HAP-1 (cell line): ENCODE data around the gene COL21A1.
A peak's percentile ranks its signal among the peaks of the same experiment; 100 is the strongest.

Source experiments
- DNase-seq, 2 experiments: peaks; one replicate each; pipeline ENCODE4 v3.0.0-alpha.2; 2016 to 2020; ENCODE audit warnings: low spot score in 2 of 2
- H3K27me3 ChIP-seq: fragments of 250-450 bp; sonication (Bioruptor Pico); 2 replicates; pipeline ENCODE4 v1.5.1; 2020; ENCODE audit warnings: low read depth, mild to moderate bottlenecking, moderate library complexity
- H3K36me3 ChIP-seq: fragments of 250-450 bp; sonication (Bioruptor Pico); replicated peaks from 2 replicates; pipeline ENCODE4 v1.5.1; 2020; ENCODE audit warnings: mild to moderate bottlenecking
- H3K4me1 ChIP-seq: fragments of 250-450 bp; sonication (Bioruptor Pico); 2 replicates; pipeline ENCODE4 v1.5.1; 2020; ENCODE audit warnings: mild to moderate bottlenecking
- H3K4me3 ChIP-seq: fragments of 250-450 bp; sonication (Bioruptor Pico); 2 replicates; pipeline ENCODE4 v1.5.1; 2020; ENCODE audit warnings: mild to moderate bottlenecking, moderate library complexity
- H3K9me3 ChIP-seq: fragments of 250-450 bp; sonication (Bioruptor Pico); 2 replicates; pipeline ENCODE4 v1.5.1; 2020; ENCODE audit warnings: mild to moderate bottlenecking, moderate library complexity
- in situ Hi-C: fragments of 300-500 bp; cut with MboI; formaldehyde crosslinking; loops from 3 replicates; pipeline ENCODE4 v1.14.3; 2020; ENCODE audit warnings: low sequenced_read_pairs, inconsistent platforms, mixed read lengths

COL21A1 gene

GRCh38 chr6:56241124-56241802, 6.1 kb downstream of the COL21A1 start:
- in situ Hi-C loops = no loop called here
- DNase-seq = no peak
- no peaks in the 10 kb centered on the region for H3K36me3 ChIP-seq
- H3K4me1 ChIP-seq = no peaks in the 10 kb centered on the region
- no peaks in the 10 kb centered on the region for H3K9me3 ChIP-seq
- H3K27me3 ChIP-seq = no peaks in the 10 kb centered on the region
- no peak overlapping the region for H3K4me3 ChIP-seq

GRCh38 chr6:56238352-56238751, 9.0 kb downstream of the COL21A1 start:
- H3K27me3 ChIP-seq = no peaks in the 10 kb centered on the region
- H3K9me3 ChIP-seq = no peaks in the 10 kb centered on the region
- no peaks in the 10 kb centered on the region for H3K4me1 ChIP-seq
- in situ Hi-C loops = no loop called here
- H3K36me3 ChIP-seq = no peaks in the 10 kb centered on the region
- DNase-seq = no peak
- H3K4me3 ChIP-seq = no peak overlapping the region

- no peaks in the 10 kb centered on the region for H3K9me3 ChIP-seq
- H3K4me1 ChIP-seq = no peaks in the 10 kb centered on the region
- H3K4me3 ChIP-seq = no peak overlapping the region
- no peaks in the 10 kb centered on the region for H3K36me3 ChIP-seq
- H3K27me3 ChIP-seq = peaks cover 3% of the 10 kb centered on the region; the same call in 1 of the 2 replicates
- in situ Hi-C loops = no loop called here
- no peak for DNase-seq
Measured at GRCh38 chr6:56235245-56235644, 12.1 kb downstream of the COL21A1 start.

- H3K4me3 ChIP-seq = no peak overlapping the region
- no peaks in the 10 kb centered on the region for H3K4me1 ChIP-seq
Measured at GRCh38 chr6:56232436-56232835, 14.9 kb downstream of the COL21A1 start.

GRCh38 chr6:56231827-56232226, 15.6 kb downstream of the COL21A1 start:
- Histone ChIP-seq H3K27me3 (peaks cover 3% of the 10 kb centered on the region; the same call in 1 of the 2 replicates), H3K36me3 (no peaks in the 10 kb centered on the region), H3K4me3 (no peak overlapping the region), H3K4me1 (no peaks in the 10 kb centered on the region), H3K9me3 (no peaks in the 10 kb centered on the region)
- in situ Hi-C loops = no loop called here
- DNase-seq = no peak

More at GRCh38 chr6:56232436-56232835, 14.9 kb downstream of the COL21A1 start:
- in situ Hi-C loops = no loop called here
- H3K36me3 ChIP-seq = no peaks in the 10 kb centered on the region
- no peaks in the 10 kb centered on the region for H3K9me3 ChIP-seq
- H3K27me3 ChIP-seq = peaks cover 3% of the 10 kb centered on the region; the same call in 1 of the 2 replicates
- no peak for DNase-seq

- no peak overlapping the region for H3K4me3 ChIP-seq
- no peaks in the 10 kb centered on the region for H3K4me1 ChIP-seq
- H3K36me3 ChIP-seq = no peaks in the 10 kb centered on the region
- H3K9me3 ChIP-seq = no peaks in the 10 kb centered on the region
- DNase-seq = no peak
- H3K27me3 ChIP-seq = peaks cover 3% of the 10 kb centered on the region; the same call in 1 of the 2 replicates
- in situ Hi-C loops = no loop called here
Measured at GRCh38 chr6:56230976-56231566, 16.3 kb downstream of the COL21A1 start.

- Histone ChIP-seq H3K4me1 (peaks cover 2% of the 10 kb centered on the region; the same call in 1 of the 2 replicates), H3K36me3 (no peaks in the 10 kb centered on the region), H3K4me3 (no peak overlapping the region), H3K27me3 (peaks cover 3% of the 10 kb centered on the region; the same call in 1 of the 2 replicates), H3K9me3 (no peaks in the 10 kb centered on the region)
- in situ Hi-C loops = no loop called here
- DNase-seq = no peak
Measured at GRCh38 chr6:56227071-56227879, 20.1 kb downstream of the COL21A1 start.

GRCh38 chr6:56223995-56224394, 23.4 kb downstream of the COL21A1 start:
- peaks cover 11% of the 10 kb centered on the region for H3K4me1 ChIP-seq
- H3K9me3 ChIP-seq = no peaks in the 10 kb centered on the region
- no peaks in the 10 kb centered on the region for H3K27me3 ChIP-seq
- no peak overlapping the region for H3K4me3 ChIP-seq
- in situ Hi-C loops = no loop called here
- H3K36me3 ChIP-seq = no peaks in the 10 kb centered on the region
- no peak for DNase-seq

GRCh38 chr6:56222499-56222898, 24.9 kb downstream of the COL21A1 start:
- Histone ChIP-seq H3K27me3 (no peaks in the 10 kb centered on the region), H3K36me3 (no peaks in the 10 kb centered on the region), H3K9me3 (no peaks in the 10 kb centered on the region), H3K4me1 (peaks cover 11% of the 10 kb centered on the region), H3K4me3 (no peak overlapping the region)
- DNase-seq = peak in 1 of 2 experiments; percentile 9
- in situ Hi-C loops = no loop called here

- no peak overlapping the region for H3K4me3 ChIP-seq
- H3K4me1 ChIP-seq = peaks cover 11% of the 10 kb centered on the region
- in situ Hi-C loops = no loop called here
- H3K27me3 ChIP-seq = no peaks in the 10 kb centered on the region
- DNase-seq = peak; percentile 48 to 85
- H3K36me3 ChIP-seq = no peaks in the 10 kb centered on the region
- H3K9me3 ChIP-seq = no peaks in the 10 kb centered on the region
Measured at GRCh38 chr6:56220078-56220477, 27.3 kb downstream of the COL21A1 start.

GRCh38 chr6:56214703-56215101, 32.7 kb downstream of the COL21A1 start:
- Histone ChIP-seq H3K36me3 (no peaks in the 10 kb centered on the region), H3K4me1 (no peaks in the 10 kb centered on the region), H3K27me3 (peaks cover 8% of the 10 kb centered on the region), H3K9me3 (no peaks in the 10 kb centered on the region), H3K4me3 (no peak overlapping the region)
- in situ Hi-C loops = no loop called here
- no peak for DNase-seq

GRCh38 chr6:56214041-56214702, 33.2 kb downstream of the COL21A1 start:
- no peaks in the 10 kb centered on the region for H3K4me1 ChIP-seq
- in situ Hi-C loops = no loop called here
- peaks cover 8% of the 10 kb centered on the region for H3K27me3 ChIP-seq
- H3K36me3 ChIP-seq = no peaks in the 10 kb centered on the region
- DNase-seq = no peak
- H3K9me3 ChIP-seq = no peaks in the 10 kb centered on the region
- no peak overlapping the region for H3K4me3 ChIP-seq

- in situ Hi-C loops = no loop called here
- no peaks in the 10 kb centered on the region for H3K4me1 ChIP-seq
- no peak for DNase-seq
- no peaks in the 10 kb centered on the region for H3K9me3 ChIP-seq
- H3K27me3 ChIP-seq = peaks cover 8% of the 10 kb centered on the region
- no peaks in the 10 kb centered on the region for H3K36me3 ChIP-seq
- no peak overlapping the region for H3K4me3 ChIP-seq
Measured at GRCh38 chr6:56211724-56212123, 35.7 kb downstream of the COL21A1 start.
